Urinary bladder (tissue), 4 donors: ENCODE results near the gene PTPRQ. TPM values are rescaled to one million over a fixed set of nuclear protein-coding genes. Genes with fewer than 3 reads are reported as not detected.

Source experiments
- DNase-seq: peaks from one replicate; pipeline ENCODE4 v3.0.0-alpha.2; 2015; ENCODE audit errors: extremely low spot score
- H3K27ac ChIP-seq: one replicate; pipeline ENCODE4 v1.5.1; 2013; ENCODE audit warnings: low read depth, mild to moderate bottlenecking, moderate library complexity
- H3K36me3 ChIP-seq: one replicate; pipeline ENCODE4 v1.6.1; 2013; ENCODE audit warnings: mild to moderate bottlenecking, moderate library complexity; ENCODE audit not compliant: insufficient read depth
- H3K4me1 ChIP-seq: one replicate; pipeline ENCODE4 v1.6.1; 2013; ENCODE audit warnings: mild to moderate bottlenecking, moderate library complexity; ENCODE audit not compliant: insufficient read depth
- H3K4me3 ChIP-seq: one replicate; pipeline ENCODE4 v1.5.1; 2013; ENCODE audit warnings: low read depth, low read length
- WGBS: extraction: QIAGEN DNeasy Blood & Tissue Kit; methylation state at CpG from one replicate; pipeline ENCODE4 v1.1.7; 2013; 5-methylcytosine and 5-hydroxymethylcytosine counted together
- polyA plus RNA-seq: library from polyadenylated mRNA; stranded (reverse); fragments of 200-250 nt; gene quantifications from one replicate; pipeline ENCODE4 v1.2.3, GENCODE V29; 2013
- total RNA-seq: library from RNA; depleted of rRNA; stranded (reverse); fragments of >200 nt; gene quantifications from one replicate; pipeline ENCODE4 v1.2.3, GENCODE V29; 2014
- donor health status: healthy with polysubstance abuse.
- donor health status: healthy.

PTPRQ gene
- total and polyA plus RNA-seq, 2 donors: 2.2 to 16.3 TPM

DNA sequence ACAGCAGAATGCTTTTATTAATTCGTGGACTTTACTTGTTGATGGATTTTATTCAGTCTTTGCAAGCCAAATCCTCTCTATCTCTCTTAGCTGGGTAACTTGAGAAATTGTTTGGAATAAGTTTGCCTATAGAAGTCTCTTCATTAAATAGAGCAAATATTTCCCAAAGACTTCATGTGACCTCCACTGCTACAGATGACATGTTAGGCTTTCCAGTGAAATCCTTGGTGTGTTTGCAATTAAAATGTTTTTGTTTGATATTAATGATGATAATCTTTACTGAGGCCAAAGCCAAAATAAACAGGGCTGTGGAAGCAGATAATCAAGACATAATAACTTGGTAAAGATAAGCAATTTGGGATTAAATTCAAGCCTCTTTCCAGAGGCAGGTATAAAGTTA, 267.8 kb downstream of the PTPRQ start:
- WGBS: 44% methylated on average over 1 of the region's 1 CpG
- no peaks in the 10 kb centered on the region for H3K36me3 ChIP-seq
- no peaks in the 10 kb centered on the region for H3K4me1 ChIP-seq
- no peak overlapping the region for H3K4me3 ChIP-seq
- no peak overlapping the region for H3K27ac ChIP-seq
- no peak for DNase-seq

DNA sequence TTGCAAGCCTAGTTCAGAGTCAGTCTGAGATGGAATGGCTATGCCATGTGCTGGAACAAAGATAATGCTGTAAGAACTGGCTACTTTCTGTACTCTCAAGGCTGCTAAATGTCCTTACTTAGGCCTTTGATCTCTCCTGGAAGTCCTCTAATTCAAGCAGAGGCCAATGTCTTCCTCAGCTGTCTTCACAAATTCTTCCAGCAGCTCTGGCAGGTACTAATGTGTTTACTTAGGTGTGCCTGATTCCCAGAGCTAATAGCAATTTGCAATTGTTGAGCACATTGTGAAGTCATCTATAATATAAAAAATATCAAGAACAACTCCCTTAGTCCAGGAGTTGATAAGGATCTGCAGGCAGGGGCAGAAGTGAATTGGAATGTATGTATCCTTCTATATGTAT, 268.8 kb downstream of the PTPRQ start:
- no peak for DNase-seq
- Histone ChIP-seq H3K4me1 (no peaks in the 10 kb centered on the region), H3K36me3 (no peaks in the 10 kb centered on the region), H3K4me3 (no peak overlapping the region), H3K27ac (no peak overlapping the region)

DNA sequence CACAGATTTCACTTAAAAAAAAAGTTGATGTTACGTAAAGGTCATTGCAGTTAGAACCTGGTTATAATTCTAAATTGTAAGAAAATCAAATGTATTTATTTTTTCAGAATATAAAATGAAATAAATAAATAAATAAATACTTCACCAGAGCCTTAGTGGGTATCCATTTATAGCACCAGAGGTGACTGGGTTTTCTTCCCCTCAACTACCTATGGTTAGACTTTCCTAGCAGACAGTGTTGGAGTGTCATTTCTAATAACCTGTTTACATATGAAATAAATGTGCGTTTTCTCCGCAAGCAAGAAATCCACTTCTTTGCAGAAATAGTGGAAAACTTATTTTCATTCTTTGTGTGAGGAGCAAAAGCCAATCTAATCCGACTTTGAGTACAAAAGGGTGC, 269.4 kb downstream of the PTPRQ start:
- DNase-seq: no peak
- Histone ChIP-seq H3K27ac (no peak overlapping the region), H3K4me1 (no peaks in the 10 kb centered on the region), H3K4me3 (no peak overlapping the region), H3K36me3 (no peaks in the 10 kb centered on the region)
- WGBS: 85% methylated on average over 4 of the region's 4 CpGs

DNA sequence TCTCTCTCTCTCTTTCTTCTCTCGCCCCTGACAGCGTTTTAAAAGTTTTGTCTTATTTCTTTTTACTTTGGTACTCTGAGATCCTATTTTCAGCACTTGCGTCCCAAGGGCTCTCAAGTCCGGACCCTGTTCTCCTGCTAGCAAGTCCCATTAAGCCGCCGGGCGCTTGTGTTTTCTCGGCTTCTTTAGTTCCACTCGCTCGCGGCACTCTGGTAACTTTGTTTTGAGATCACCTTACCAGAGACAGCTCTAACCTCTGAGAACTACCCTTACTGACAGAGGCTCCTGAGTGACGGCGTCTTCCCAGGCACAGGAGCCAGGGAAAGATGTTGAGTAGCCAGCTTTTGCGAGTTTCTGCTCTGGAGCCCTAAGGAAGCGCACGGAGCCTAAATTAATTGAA, 270.0 kb downstream of the PTPRQ start:
- 42% methylated on average over 16 of the region's 16 CpGs for WGBS
- Histone ChIP-seq H3K4me1 (no peaks in the 10 kb centered on the region), H3K36me3 (no peaks in the 10 kb centered on the region), H3K27ac (no peak overlapping the region), H3K4me3 (no peak overlapping the region)
- no peak for DNase-seq

DNA sequence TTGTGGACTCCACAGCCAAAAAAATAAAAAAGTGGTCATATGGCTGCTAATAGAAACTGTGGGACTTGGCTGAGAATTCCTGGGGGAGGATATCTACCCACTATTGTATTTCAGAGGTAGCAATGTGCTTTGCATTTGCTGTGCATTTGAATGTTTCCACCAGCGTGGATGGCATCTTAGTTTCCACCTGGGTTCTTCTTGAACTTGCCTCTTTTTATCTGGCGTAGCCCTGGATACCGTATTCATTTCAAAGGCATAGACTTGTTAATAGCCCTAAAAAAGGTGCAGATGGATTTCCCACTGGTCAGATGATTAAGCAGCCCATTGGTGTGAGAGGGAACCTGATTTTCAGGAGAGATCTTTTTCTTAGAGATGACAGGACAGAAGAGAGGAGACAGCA, 270.8 kb downstream of the PTPRQ start:
- H3K4me3 ChIP-seq: no peak overlapping the region
- no peaks in the 10 kb centered on the region for H3K36me3 ChIP-seq
- WGBS: 76% methylated on average over 3 of the region's 3 CpGs
- H3K27ac ChIP-seq: no peak overlapping the region
- no peaks in the 10 kb centered on the region for H3K4me1 ChIP-seq
- DNase-seq: no peak

DNA sequence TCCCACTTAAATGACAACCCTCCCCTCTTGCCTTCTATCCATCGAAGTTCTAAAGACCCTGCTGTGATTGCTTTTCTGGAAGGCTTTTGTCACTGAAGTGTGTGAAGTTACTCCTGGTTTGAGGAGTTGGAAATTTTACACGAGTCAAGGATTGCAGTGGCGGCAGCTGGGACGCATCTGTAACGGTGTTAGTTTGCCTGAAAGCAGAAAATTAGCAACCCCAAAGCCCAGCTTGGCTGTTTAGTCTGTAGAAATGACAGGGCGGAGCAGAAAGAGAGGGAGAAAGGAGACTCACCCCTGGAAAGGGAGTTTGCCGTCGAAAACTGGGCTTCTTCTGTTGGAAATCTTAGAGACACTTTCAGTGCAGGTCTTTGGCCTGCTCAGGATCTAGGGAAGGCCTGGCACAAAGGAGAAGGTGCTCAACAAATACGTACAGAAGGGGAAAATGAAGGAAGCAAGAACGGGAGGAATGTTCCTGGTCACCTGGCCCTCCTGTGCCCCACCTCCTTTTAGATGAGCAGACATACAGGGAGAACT, 271.7 kb downstream of the PTPRQ start:
- no peak overlapping the region for H3K27ac ChIP-seq
- WGBS: 62% methylated on average over 10 of the region's 10 CpGs
- no peak overlapping the region for H3K4me3 ChIP-seq
- no peaks in the 10 kb centered on the region for H3K4me1 ChIP-seq
- no peak for DNase-seq
- H3K36me3 ChIP-seq: no peaks in the 10 kb centered on the region

DNA sequence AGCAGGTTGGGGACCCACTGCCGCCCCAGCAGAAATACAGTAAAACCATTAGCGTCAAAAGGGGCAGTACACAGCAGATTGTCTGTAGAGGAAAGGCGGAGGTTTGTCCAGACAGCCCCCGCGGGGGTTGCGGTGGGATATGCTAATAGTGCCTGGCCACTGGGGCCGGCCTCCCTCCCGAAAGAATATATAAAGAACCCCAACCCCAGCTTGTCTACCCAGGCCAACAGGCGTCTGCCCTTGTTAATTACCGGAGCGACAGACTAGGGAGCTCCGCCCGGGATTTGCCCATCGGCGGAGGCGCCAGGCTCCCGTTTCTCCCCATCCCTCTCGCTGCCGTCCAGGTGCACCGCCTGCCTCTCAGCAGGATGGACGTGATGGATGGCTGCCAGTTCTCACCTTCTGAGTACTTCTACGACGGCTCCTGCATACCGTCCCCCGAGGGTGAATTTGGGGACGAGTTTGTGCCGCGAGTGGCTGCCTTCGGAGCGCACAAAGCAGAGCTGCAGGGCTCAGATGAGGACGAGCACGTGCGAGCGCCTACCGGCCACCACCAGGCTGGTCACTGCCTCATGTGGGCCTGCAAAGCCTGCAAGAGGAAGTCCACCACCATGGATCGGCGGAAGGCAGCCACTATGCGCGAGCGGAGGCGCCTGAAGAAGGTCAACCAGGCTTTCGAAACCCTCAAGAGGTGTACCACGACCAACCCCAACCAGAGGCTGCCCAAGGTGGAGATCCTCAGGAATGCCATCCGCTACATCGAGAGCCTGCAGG, 272.8 kb downstream of the PTPRQ start, which contains the start of gene MYF5:
Gene MYF5, plus strand, starts transcription at position 217 of the 774 bp plus-strand sequence. Its CDS starts 152 bp downstream, at position 369.
- no peak for DNase-seq
- Histone ChIP-seq H3K4me3 (no peak within 1 kb of the TSS), H3K4me1 (no peaks in the 10 kb centered on the region), H3K27ac (no peak within 1 kb of the TSS), H3K36me3 (no peaks in the 10 kb centered on the region)
- 45% methylated on average over 45 of the region's 45 CpGs for WGBS

DNA sequence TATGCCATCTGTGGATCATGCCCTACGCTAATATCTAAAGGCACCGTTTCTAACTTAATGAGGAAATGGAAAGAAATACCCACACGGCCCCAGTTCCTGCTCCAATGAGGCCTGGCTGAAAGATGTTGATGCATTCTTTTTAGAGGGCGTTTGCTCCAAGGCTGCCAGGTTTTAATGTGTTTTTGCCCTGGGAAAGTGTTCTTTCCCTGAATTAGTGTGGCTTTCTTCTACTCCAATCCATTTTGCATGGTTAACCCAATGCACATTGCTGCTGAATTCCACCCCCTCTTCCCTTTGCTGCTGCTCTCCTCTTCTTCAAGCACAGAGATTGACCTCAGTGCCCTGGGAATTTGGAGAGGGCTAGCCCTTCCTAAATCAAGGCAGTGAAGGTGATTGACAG, 273.8 kb downstream of the PTPRQ start:
- Histone ChIP-seq H3K4me3 (no peak overlapping the region), H3K27ac (no peak overlapping the region), H3K36me3 (no peaks in the 10 kb centered on the region), H3K4me1 (no peaks in the 10 kb centered on the region)
- WGBS: 80% methylated on average over 4 of the region's 4 CpGs
- DNase-seq: no peak

DNA sequence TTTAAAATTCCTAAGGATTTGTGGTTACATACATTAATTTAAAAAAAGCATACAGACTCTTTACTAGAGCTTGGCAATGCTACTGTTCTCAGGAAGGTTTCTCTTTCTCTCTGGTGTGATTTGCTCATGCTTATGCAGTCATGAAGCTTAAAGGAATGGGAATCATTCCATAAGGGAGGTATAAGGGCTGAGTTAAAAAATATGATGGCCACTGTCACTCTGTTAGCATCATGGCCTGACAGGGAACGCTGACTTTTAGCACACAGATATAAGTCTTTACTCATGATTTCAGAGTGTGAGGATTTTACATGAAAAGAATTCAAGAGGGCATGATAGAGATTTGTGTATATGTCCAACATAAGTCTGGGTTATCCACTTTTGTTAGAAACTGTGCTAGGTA, 276.5 kb downstream of the PTPRQ start:
- Histone ChIP-seq H3K4me1 (no peaks in the 10 kb centered on the region), H3K36me3 (no peaks in the 10 kb centered on the region), H3K4me3 (no peak overlapping the region), H3K27ac (no peak overlapping the region)
- no peak for DNase-seq
- WGBS: 89% methylated on average over 1 of the region's 1 CpG

DNA sequence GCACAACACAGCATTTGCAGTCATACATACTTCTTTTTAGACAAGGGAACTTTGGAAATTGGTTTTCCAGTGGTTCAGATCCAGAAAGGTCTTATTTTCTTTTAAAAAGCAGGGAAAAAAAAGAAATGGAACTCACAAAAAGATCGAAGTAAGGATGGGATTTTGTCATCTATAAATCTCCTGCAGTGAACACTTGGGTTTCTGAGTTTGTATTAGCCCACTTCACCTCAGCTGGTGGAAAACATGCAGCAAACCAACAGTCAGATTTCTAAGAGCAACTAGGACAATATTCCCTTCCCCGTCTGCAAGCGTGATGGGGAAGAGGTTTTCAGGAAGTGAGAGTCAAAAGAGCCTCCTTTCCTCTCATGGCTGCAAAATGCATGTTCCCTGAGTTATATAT, 277.3 kb downstream of the PTPRQ start:
- Histone ChIP-seq H3K4me1 (no peaks in the 10 kb centered on the region), H3K36me3 (no peaks in the 10 kb centered on the region), H3K27ac (no peak overlapping the region), H3K4me3 (no peak overlapping the region)
- WGBS: 85% methylated on average over 3 of the region's 3 CpGs
- DNase-seq: no peak
